GM12872 (cell line): Measurements from ENCODE around the gene DGKB.

Experiments
- CTCF ChIP-seq: IDR thresholded peaks from 3 replicates; pipeline ENCODE4 v1.5.1; 2011; ENCODE audit warnings: low read depth, mild to moderate bottlenecking, low read length, moderate library complexity; ENCODE audit not compliant: insufficient read depth

The DGKB gene

GRCh38 chr7:14806891-14807290 lies 95.7 kb downstream of the DGKB start:
- no peak for TF ChIP-seq CTCF

GRCh38 chr7:14805105-14805719 lies 97.3 kb downstream of the DGKB start:
- no peak for TF ChIP-seq CTCF

DNA sequence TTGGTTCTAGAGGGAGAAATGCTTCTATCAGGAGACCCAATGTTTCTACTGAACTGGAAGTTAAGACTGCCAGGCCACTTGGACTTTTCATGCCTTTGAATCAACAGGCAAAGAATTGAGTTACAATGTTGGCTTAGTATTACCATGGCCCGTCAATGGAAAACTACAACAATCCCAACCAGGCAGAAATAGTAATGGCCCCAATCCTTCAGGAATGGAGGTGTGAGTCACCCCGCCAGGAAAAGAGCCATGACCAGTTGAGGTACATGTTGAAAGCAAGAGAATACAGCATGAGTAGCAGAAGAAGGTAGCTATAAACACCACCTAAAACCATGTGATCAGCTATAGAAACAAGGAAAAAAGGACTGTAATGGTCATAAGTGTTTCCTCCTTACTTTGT lies 101.9 kb downstream of the DGKB start:
- TF ChIP-seq CTCF = no peak

DNA sequence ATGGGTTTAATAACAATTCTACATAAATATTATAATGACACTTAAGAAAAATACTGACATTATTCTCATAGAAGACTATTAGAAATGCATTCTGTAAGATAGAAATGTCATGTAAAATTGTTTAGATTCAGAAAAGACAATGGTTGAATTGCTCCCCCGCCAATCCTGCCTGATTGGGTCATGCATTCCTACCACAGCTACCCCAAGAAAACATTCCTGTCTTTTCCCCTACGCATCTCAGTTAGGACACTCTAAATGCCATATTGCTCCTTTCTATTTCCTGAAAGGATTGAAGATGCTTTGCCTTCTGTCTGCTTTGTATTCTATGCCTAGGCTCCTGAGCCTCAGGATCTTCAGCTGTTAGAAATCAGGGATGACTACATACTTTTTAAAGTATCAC lies 109.4 kb downstream of the DGKB start:
- no peak for TF ChIP-seq CTCF

DNA sequence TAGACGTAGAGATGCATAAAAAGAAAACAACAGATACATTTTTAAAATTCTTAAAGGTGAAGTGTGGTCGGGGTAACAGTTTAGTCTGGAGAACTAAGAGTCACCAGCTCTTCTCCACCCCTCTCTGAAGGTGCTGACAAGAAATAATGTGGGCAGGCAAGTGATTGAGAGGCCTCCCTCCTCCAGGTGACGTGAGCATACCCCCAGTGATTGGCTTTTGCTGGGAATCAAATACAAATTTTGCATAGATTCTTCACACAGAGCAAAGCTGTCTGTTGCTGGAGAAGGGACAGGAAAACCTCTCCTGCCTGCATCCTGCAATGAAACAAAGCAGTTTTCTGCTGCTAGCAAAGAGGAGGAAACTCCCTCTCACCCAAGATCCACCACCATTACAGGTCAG lies 115.0 kb downstream of the DGKB start:
- no peak for TF ChIP-seq CTCF

DNA sequence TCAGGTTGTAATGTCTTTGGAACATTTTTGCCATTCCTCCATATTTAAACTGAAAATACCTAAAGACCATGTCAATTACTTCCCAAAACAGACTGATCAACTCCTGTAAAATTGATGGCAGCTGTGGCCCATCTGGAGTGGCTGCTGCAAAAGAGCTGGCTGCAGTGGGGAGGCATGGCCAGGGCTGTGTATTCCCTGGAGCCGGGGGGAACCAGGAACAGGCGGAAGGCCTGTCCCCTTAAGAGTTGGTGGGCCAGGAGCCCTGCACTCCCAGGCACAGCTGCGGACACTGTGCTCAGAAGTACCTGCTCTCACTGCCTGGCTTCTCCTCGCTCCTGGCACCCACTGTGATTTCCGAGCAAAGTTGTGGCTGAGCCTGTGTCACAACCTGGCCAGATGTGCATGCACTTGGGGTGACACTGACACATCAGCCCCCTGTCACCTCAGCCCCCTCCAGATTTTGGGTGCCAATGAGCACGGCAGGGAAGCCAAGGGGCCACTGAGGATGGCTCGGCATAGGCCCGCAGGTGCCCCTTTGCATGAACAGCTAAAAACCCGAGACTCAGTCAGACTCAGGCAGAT lies 116.1 kb downstream of the DGKB start:
- TF ChIP-seq CTCF = no peak

GRCh38 chr7:14777806-14778205 lies 124.7 kb downstream of the DGKB start:
- no peak for TF ChIP-seq CTCF
